CD8-positive, alpha-beta memory T cell (primary cell): Measurements from ENCODE around the gene CSNK2A2. TPM values are rescaled to one million over a fixed set of nuclear protein-coding genes. Genes with fewer than 3 reads are reported as not detected.

Source experiments
- CTCF ChIA-PET: fragments of 350-600 bp; sonication (Branson Sonifier 250); formaldehyde crosslinking; loops from one replicate; lab custom pipeline; 2021; ENCODE audit warnings: antibody characterized with exemption; lab: Charles Lee
- POLR2A ChIA-PET: fragments of 350-600 bp; sonication (Branson Sonifier 250); formaldehyde crosslinking; loops from one replicate; lab custom pipeline; 2021; ENCODE audit warnings: antibody characterized with exemption; lab: Charles Lee
- DNase-seq, 5 donors: peaks; one replicate each; pipeline versions ENCODE4 v3.0.0 to v3.0.0-alpha.2; 2020 to 2022; ENCODE audit warnings: mixed read lengths in 1 of 5
- H3K27ac ChIP-seq: one replicate; pipeline ENCODE4 v1.7.0; 2013; ENCODE audit warnings: low read depth, mild to moderate bottlenecking, low read length, moderate library complexity
- H3K27me3 ChIP-seq: 2 replicates; pipeline ENCODE4 v1.7.0; 2013; ENCODE audit warnings: low read length, mild to moderate bottlenecking; ENCODE audit not compliant: insufficient read depth, poor library complexity, severe bottlenecking
- H3K36me3 ChIP-seq: 2 replicates; pipeline ENCODE4 v1.7.0; 2013; ENCODE audit warnings: mild to moderate bottlenecking, low read length, moderate library complexity; ENCODE audit not compliant: insufficient read depth
- H3K4me1 ChIP-seq: 2 replicates; pipeline ENCODE4 v1.7.0; 2013; ENCODE audit warnings: mild to moderate bottlenecking, low read length, moderate library complexity; ENCODE audit not compliant: insufficient read depth
- H3K4me3 ChIP-seq: 2 replicates; pipeline ENCODE4 v1.7.0; 2013; ENCODE audit warnings: mild to moderate bottlenecking, low read length
- H3K9me3 ChIP-seq: 2 replicates; pipeline ENCODE4 v1.7.0; 2013; ENCODE audit warnings: mild to moderate bottlenecking, low read length
- H3K27ac Mint-ChIP-seq, 8 donors: one replicate each; pipeline ENCODE4 v1.8.0; 2020 to 2021; ENCODE audit warnings: mixed read lengths in 8 of 8, mild to moderate bottlenecking in 6 of 8, inconsistent platforms in 3 of 8, moderate library complexity in 3 of 8
- H3K27me3 Mint-ChIP-seq, 2 donors: one replicate each; pipeline ENCODE4 v1.8.0; 2020 to 2021; ENCODE audit warnings: mixed read lengths in 2 of 2, mild to moderate bottlenecking in 1 of 2, moderate library complexity in 1 of 2
- H3K36me3 Mint-ChIP-seq, 3 donors: one replicate each; pipeline ENCODE4 v1.8.0; 2020 to 2021; ENCODE audit warnings: mixed read lengths in 3 of 3, inconsistent platforms in 1 of 3, mild to moderate bottlenecking in 1 of 3
- H3K4me1 Mint-ChIP-seq, 3 donors: one replicate each; pipeline ENCODE4 v1.8.0; 2020 to 2021; ENCODE audit warnings: mixed read lengths in 3 of 3, inconsistent platforms in 1 of 3, mild to moderate bottlenecking in 1 of 3
- H3K4me3 Mint-ChIP-seq, 7 donors: one replicate each; pipeline ENCODE4 v1.8.0; 2020 to 2021; ENCODE audit warnings: mixed read lengths in 7 of 7, mild to moderate bottlenecking in 6 of 7, moderate library complexity in 4 of 7, inconsistent platforms in 2 of 7
- H3K9me3 Mint-ChIP-seq, 5 donors: one replicate each; pipeline ENCODE4 v1.8.0; 2020 to 2022; ENCODE audit warnings: mixed read lengths in 5 of 5, mild to moderate bottlenecking in 3 of 5, moderate library complexity in 2 of 5, inconsistent platforms in 1 of 5
- polyA plus RNA-seq: library from polyadenylated mRNA; unstranded; fragments of 300-500 nt; fragmentation: Illumina TruSeq; gene quantifications from one replicate; pipeline ENCODE4 v1.2.3, GENCODE V29; 2021
- total RNA-seq, 2 experiments: library from RNA; stranded (reverse); gene quantifications; one replicate each; pipeline ENCODE4 v1.2.3, GENCODE V29; 2021

CSNK2A2 gene
- total and polyA plus RNA-seq, 3 experiments from 2014 or later, result 11.1 to 99.9 (median 99.1) TPM

DNA sequence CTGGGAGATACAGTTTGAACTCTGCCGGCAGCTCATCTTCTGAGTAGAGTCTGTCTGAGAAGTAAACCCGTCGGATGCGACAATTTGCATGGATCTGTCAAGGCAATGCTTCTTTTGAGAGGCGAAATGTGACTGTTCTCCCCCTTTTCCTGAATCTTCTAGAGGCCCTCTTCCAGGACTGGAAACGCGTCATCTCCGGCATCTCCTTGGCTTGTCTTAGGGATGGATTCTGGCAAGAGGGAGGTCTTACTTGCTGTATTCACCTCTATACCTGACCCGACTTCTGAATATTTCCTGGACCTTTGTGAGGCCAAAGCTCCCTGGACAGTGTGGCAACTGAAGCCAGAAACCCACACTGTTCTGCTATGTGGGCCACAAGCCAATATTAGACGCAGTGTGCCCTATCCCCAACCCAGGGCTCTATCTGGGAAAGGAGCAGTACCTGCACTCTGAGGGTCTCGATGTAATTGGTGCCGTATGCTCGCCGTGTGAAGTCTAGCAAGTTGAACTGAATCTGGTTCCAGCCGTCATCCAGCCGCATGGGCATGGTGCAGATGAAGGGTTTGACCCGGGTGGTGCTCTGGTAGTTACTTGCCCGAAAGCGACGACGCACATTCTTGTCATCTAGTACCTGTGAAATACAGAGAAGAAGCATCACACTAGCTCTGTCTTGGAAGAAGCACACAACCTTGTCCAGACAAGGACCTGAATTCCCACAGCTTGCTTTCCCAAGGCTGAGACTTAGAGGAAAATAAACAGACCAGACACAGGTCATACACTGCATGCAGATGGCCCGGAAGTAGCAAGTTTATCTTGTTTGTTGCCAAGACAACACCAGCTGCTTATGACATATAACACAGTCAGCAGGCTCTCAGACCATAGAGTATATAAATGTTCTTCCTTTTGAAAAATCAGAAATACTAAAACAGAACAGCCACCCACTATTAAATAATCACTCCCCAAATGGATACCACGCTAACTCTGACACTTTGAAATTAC is 82.8 kb downstream of the CSNK2A2 start:
- Histone ChIP-seq H3K27me3 (no peaks in the 10 kb centered on the region), H3K9me3 (no peaks in the 10 kb centered on the region), H3K27ac (no peak overlapping the region), H3K4me1 (no peaks in the 10 kb centered on the region), H3K4me3 (no peak overlapping the region), H3K36me3 (peaks cover 32% of the 10 kb centered on the region)
- Mint-ChIP-seq H3K27me3 (peaks cover 0 to 2% of the 10 kb centered on the region in 2 donors), H3K4me1 (peaks cover 8 to 22% (median 16%) of the 10 kb centered on the region in 3 donors), H3K36me3 (peaks cover 13 to 52% (median 19%) of the 10 kb centered on the region in 3 donors), H3K27ac (peak overlapping the region in 1 of 8 donors; percentile 67), H3K4me3 (no peak overlapping the region), H3K9me3 (no peaks in the 10 kb centered on the region)
- ChIA-PET POLR2A (interaction anchor here (0.6 kb wide), 1 partner anchor 94 kb away, joined by 4 read pairs; no protein-coding TSS in a partner anchor), CTCF (interaction anchor here (2.0 kb wide), 1 partner anchor 18 kb away, joined by 5 read pairs; no protein-coding TSS in a partner anchor)
- no peak for DNase-seq

DNA sequence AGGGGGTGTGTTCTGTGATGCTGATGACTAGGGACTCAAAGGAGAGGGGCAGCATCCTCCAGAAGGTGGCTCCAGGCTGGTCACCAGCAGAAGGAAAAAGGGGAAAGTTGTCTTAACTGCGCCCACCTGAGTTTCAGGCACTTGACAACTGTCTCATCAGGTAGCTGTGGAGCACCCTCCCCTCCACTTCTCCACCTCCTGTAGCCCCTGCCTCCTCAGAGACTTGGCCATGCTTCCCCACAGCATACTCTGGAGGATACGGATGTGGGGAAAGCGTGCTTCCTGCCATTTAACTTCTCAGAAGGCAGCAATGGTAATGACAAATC is 86.6 kb downstream of the CSNK2A2 start:
- Histone ChIP-seq H3K27me3 (no peaks in the 10 kb centered on the region), H3K9me3 (no peaks in the 10 kb centered on the region), H3K27ac (no peak overlapping the region)

DNA sequence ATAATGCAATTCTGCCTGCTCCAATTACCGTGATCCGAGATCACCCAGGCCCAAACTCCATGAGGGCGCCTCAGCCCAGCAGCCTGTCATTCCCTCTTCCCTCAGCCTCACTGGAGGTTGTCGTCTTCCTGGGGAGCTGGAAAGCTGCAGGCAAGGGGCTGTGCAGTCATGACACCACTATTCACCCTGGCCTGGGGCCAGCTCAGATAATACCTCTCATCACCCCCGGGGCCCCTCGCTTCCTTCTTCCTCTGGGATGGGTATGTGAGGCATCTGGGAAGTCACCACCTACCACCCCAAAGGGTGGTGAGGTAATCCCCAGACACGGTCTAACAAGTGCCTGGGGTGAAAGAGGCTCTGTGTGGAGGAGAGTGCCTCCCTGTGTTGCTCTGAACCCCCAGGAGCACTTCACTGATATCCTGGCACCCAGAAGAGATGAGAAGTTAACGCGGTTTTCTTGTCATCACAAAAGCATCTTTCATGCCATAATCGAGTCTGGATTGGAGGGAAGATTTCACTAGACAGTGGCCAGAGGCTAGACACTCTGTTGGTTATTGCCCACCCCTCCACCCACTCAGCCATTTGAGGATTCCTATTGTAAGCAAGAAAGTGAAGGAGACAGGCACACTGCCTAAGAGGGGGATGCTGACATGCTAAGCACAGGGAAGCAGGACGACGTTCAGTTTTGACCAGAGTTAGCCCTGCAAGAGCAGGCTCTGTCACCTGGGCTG is 87.2 kb downstream of the CSNK2A2 start:
- Mint-ChIP-seq H3K36me3 (peaks cover 13 to 34% (median 19%) of the 10 kb centered on the region in 3 donors), H3K27me3 (no peaks in the 10 kb centered on the region), H3K27ac (no peak overlapping the region), H3K4me3 (no peak overlapping the region), H3K4me1 (no peaks in the 10 kb centered on the region), H3K9me3 (no peaks in the 10 kb centered on the region)
- H3K27me3 ChIP-seq, result no peaks in the 10 kb centered on the region
- H3K27ac ChIP-seq, result no peak overlapping the region
- no peak overlapping the region for H3K4me3 ChIP-seq
- POLR2A ChIA-PET, result interaction anchor here (0.6 kb wide), 1 partner anchor 7 kb away, joined by 8 read pairs; no protein-coding TSS in a partner anchor
- no peak for DNase-seq
- peaks cover 21% of the 10 kb centered on the region for H3K36me3 ChIP-seq
- H3K9me3 ChIP-seq, result no peaks in the 10 kb centered on the region
- CTCF ChIA-PET, result interaction anchor here (2.2 kb wide), 1 partner anchor 13 kb away, joined by 5 read pairs; no protein-coding TSS in a partner anchor
- no peaks in the 10 kb centered on the region for H3K4me1 ChIP-seq

More for the DNA sequence above, 86.6 kb downstream of the CSNK2A2 start:
- DNase-seq, result no peak
- Mint-ChIP-seq H3K27ac (no peak overlapping the region), H3K4me1 (no peaks in the 10 kb centered on the region), H3K36me3 (peaks cover 13 to 39% (median 19%) of the 10 kb centered on the region in 3 donors), H3K27me3 (no peaks in the 10 kb centered on the region), H3K9me3 (no peaks in the 10 kb centered on the region), H3K4me3 (no peak overlapping the region)
- CTCF ChIA-PET, result no interaction called here
- peaks cover 26% of the 10 kb centered on the region for H3K36me3 ChIP-seq
- no peak overlapping the region for H3K4me3 ChIP-seq
- POLR2A ChIA-PET, result no interaction called here
- H3K4me1 ChIP-seq, result no peaks in the 10 kb centered on the region

DNA sequence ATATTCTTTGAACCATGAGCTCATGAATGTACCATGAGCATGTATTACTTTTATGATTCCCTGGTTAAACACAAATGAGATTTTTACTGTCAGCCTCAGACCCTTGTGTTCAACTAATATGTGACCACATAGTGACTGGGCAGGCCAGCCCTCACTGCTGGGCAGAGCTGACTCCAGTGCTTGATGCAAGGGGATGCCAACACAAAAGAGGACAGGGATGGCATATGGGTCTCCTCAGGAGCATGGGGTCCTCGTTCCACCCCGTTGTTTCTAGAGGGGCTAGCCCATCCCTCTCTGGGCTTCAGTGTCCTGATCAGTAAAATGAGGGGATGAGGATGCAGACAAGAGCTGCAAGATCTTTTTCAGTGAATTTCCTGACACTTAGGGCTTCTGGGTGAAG is 88.0 kb downstream of the CSNK2A2 start:
- H3K27ac Mint-ChIP-seq, result no peak overlapping the region
- ChIA-PET POLR2A (interaction anchor here (0.6 kb wide), 1 partner anchor 8 kb away, joined by 8 read pairs; no protein-coding TSS in a partner anchor), CTCF (interaction anchor here (2.2 kb wide), 1 partner anchor 12 kb away, joined by 5 read pairs; no protein-coding TSS in a partner anchor)

DNA sequence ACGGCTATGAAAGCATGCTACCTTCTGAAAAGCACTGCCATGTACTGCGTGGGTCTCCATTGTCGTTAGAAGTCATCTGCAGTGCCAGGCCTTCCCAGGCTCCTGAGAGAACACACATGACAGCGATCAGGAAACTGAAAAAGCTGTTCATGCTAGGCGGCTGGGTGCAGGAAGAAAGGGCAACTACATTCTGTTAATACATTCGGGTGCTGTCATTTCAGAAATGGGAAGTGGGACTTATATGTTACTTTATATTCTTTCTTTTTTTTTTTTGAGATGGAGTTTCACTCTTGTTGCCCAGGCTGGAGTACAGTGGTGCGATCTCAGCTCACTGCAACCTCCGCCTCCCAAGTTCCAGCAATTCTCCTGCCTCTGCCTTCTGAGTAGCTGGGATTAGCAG is 88.6 kb downstream of the CSNK2A2 start:
- no peak for DNase-seq
- Histone ChIP-seq H3K9me3 (no peaks in the 10 kb centered on the region), H3K36me3 (peaks cover 7% of the 10 kb centered on the region), H3K4me3 (no peak overlapping the region), H3K27ac (no peak overlapping the region), H3K4me1 (no peaks in the 10 kb centered on the region), H3K27me3 (no peaks in the 10 kb centered on the region)
- no peaks in the 10 kb centered on the region for H3K27me3 Mint-ChIP-seq
- H3K9me3 Mint-ChIP-seq, result no peaks in the 10 kb centered on the region
- no peaks in the 10 kb centered on the region for H3K4me1 Mint-ChIP-seq
- ChIA-PET CTCF (interaction anchor here (2.2 kb wide), 1 partner anchor 12 kb away, joined by 5 read pairs; no protein-coding TSS in a partner anchor), POLR2A (no interaction called here)
- peaks cover 13 to 19% (median 13%) of the 10 kb centered on the region in 3 donors for H3K36me3 Mint-ChIP-seq
- no peak overlapping the region for H3K4me3 Mint-ChIP-seq
- peak overlapping the region in 1 of 8 donors; percentile 73 for H3K27ac Mint-ChIP-seq

More for the DNA sequence above, 88.0 kb downstream of the CSNK2A2 start:
- no peaks in the 10 kb centered on the region for H3K9me3 ChIP-seq
- no peak overlapping the region for H3K27ac ChIP-seq
- no peaks in the 10 kb centered on the region for H3K27me3 ChIP-seq
- Mint-ChIP-seq H3K4me1 (no peaks in the 10 kb centered on the region), H3K4me3 (no peak overlapping the region), H3K36me3 (peaks cover 13 to 25% (median 16%) of the 10 kb centered on the region in 3 donors), H3K9me3 (no peaks in the 10 kb centered on the region), H3K27me3 (no peaks in the 10 kb centered on the region)
- H3K4me3 ChIP-seq, result no peak overlapping the region
- DNase-seq, result no peak
- no peaks in the 10 kb centered on the region for H3K4me1 ChIP-seq
- H3K36me3 ChIP-seq, result peaks cover 13% of the 10 kb centered on the region

Other genes starting within 250 kb of the CSNK2A2 start
- not detected for gene CNGB1, start 227.0 kb downstream of the CSNK2A2 start, total RNA-seq
- not detected for gene CNGB1, start 227.0 kb downstream of the CSNK2A2 start, polyA plus RNA-seq
- gene ZNF319, start 197.4 kb downstream of the CSNK2A2 start, total RNA-seq, result 10 to 100 TPM; 11.9 to 12.8 TPM
- gene ZNF319, start 197.4 kb downstream of the CSNK2A2 start, polyA plus RNA-seq, result 18.5 TPM
- 10 to 100 TPM; 66.6 to 68.5 TPM for gene USB1, start 196.7 kb downstream of the CSNK2A2 start, total RNA-seq
- gene USB1, start 196.7 kb downstream of the CSNK2A2 start, polyA plus RNA-seq, result 68.1 TPM
- 1 to 10 TPM in 1 of 2 experiments, under 1 TPM in 1; 0.97 to 1.1 TPM for gene MMP15, start 172.4 kb downstream of the CSNK2A2 start, total RNA-seq
- 0.16 TPM for gene MMP15, start 172.4 kb downstream of the CSNK2A2 start, polyA plus RNA-seq
- gene CFAP20, start 68.7 kb downstream of the CSNK2A2 start, total RNA-seq, result 10 to 100 TPM; 56.7 to 57.2 TPM
- 36.5 TPM for gene CFAP20, start 68.7 kb downstream of the CSNK2A2 start, polyA plus RNA-seq
- gene PRSS54, start 96.9 kb upstream of the CSNK2A2 start, total RNA-seq, result not detected
- gene PRSS54, start 96.9 kb upstream of the CSNK2A2 start, polyA plus RNA-seq, result not detected
- 10 to 100 TPM; 25.3 to 26.5 TPM for gene GINS3, start 194.4 kb upstream of the CSNK2A2 start, total RNA-seq
- gene GINS3, start 194.4 kb upstream of the CSNK2A2 start, polyA plus RNA-seq, result 2.0 TPM